Posterior vena cava (tissue), 2 donors: Measurements from ENCODE around the gene UCP2. TPM values are rescaled to one million over a fixed set of nuclear protein-coding genes. Genes with fewer than 3 reads are reported as not detected.

Experiments used
- DNase-seq: peaks from one replicate; pipeline ENCODE4 v3.0.0-alpha.2; 2020; ENCODE audit warnings: low spot score
- intact Hi-C, 2 donors: fragments of 100-400 bp; cut with DNase I; formaldehyde crosslinking; loops; one replicate each; pipeline versions ENCODE4 v1.14.1 to v1.14.2; 2022 to 2023
- long read RNA-seq, 2 donors: library from polyadenylated mRNA; unstranded; transcript quantifications; one replicate each; pipeline ENCODE4 v2.0.0, GENCODE V29; 2020 to 2021
- total RNA-seq, 2 donors: library from RNA; stranded (reverse); fragmentation: NEBNext Ultra II Directional; extraction: Animal tissue kit (Norgen Biotek cat#: 25700); gene quantifications; one replicate each; pipeline ENCODE4 v1.2.1, GENCODE V29; 2021
- donor health status: DM: yes; HTN: yes; CAD: no.
- donor health status: DM: yes; HTN: yes; CAD: no.

The UCP2 gene, protein sequence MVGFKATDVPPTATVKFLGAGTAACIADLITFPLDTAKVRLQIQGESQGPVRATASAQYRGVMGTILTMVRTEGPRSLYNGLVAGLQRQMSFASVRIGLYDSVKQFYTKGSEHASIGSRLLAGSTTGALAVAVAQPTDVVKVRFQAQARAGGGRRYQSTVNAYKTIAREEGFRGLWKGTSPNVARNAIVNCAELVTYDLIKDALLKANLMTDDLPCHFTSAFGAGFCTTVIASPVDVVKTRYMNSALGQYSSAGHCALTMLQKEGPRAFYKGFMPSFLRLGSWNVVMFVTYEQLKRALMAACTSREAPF
- 10 to 100 TPM; 22.8 to 38.7 TPM for total RNA-seq
- long read RNA-seq, donor 1, partial matches to known transcripts = 1 of 6 reads
- long read RNA-seq, donor 1, other reads (novel, unspliced or antisense) = 2 of 6 reads
- long read RNA-seq, donor 2, transcript UCP2-201 (8 exons, 2,113 nt) = major isoform, 12 of 14 reads
- long read RNA-seq, donor 2, partial matches to known transcripts = 0 of 14 reads
- long read RNA-seq, donor 2, other reads (novel, unspliced or antisense) = 2 of 14 reads

GRCh38 chr11:73982595-73982989 lies at the start of gene UCP2:
UCP2 (minus strand) TSS chr11:73982843; CDS start chr11:73978378, 4,465 bp downstream.
- DNase-seq = peak; percentile 95
- intact Hi-C loops = loop anchor here in 1 of 2 donors (5.0 kb wide), 1 partner anchor 35 kb away; no protein-coding TSS in a partner anchor

- intact Hi-C loops = no loop called here
Measured at GRCh38 chr11:74030723-74031676, 48.4 kb upstream of the UCP2 start.

DNA sequence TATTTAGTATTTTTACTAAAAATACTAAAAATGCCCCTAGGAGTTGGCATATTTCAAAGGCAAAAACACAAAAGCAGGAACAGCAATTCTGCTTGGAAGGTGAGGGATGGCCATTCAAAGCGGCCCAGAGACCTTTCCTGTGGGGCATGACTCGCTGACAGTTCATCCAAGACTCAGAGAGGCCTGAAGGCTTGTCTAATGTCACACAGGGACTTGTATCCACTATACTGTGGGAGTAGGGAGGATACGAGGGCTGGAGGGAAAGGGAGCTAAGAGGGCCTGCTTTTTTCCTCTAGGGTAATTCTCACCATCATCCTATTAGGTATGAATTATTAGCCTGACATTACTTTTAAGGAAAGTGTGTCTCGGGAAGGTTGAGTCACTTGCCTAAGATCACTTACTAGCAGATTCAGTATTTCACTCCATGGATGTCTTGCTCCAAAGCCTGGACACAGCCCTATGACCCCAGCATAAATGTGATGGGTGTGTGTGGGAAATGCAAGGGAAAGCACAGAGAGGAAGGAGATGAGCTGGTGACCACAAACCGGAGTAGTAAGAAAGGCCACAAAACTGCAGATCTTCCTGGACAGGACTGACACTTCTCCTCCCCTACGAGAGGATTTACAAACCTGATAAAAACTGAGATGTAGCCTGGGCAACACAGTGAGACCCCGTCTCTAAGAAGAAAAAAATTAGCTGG lies 43.0 kb upstream of the UCP2 start:
- intact Hi-C loops = no loop called here
- no peak for DNase-seq

More at GRCh38 chr11:74030723-74031676, 48.4 kb upstream of the UCP2 start:
- DNase-seq = no peak

- intact Hi-C loops = no loop called here
- DNase-seq = peak; percentile 94
Measured at GRCh38 chr11:74024261-74025029, 41.8 kb upstream of the UCP2 start.

DNA sequence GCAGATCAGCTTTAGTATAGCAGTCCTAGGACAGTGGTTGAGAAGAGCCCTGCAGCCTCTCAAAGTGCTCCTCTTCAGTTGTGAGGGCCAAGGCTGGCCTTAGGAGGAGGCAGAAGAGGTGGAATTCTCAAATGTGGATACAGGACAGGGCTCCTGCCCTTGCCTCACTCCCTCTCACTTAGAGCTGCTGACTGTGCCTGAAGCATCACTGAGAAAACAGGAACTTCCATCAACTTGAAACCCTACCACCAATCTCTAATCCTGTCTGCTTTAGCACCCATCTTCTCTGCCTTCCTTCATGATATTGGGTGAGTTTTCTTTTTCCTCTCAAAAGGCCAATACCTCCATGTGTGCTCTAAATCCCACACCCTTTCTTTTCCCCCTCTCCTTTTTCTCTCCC lies 40.6 kb upstream of the UCP2 start:
- intact Hi-C loops = no loop called here
- DNase-seq = no peak

DNA sequence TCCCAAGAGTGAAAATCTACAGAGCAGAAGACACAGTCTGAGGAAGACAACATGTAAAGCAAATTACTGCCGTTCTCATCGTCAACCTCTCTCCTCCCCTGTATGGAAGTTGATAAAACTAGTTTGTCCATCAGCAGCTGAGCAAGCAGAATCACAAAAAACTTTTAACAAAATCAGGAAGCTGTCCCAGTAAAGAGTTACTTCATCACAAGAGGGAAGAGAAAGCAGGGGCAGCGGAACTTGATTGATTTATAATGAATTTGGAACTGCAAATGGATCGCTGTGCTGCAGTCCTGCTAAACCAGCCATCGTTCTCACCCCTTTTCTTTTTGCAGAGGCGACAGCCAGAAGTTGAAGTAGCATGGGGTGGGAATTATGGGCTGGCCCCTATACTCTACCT lies 39.9 kb upstream of the UCP2 start:
- DNase-seq = no peak
- intact Hi-C loops = no loop called here

GRCh38 chr11:74021998-74022397 lies 39.4 kb upstream of the UCP2 start:
- no peak for DNase-seq
- intact Hi-C loops = no loop called here

GRCh38 chr11:74020539-74020938 lies 37.9 kb upstream of the UCP2 start:
- DNase-seq = no peak
- intact Hi-C loops = no loop called here

DNA sequence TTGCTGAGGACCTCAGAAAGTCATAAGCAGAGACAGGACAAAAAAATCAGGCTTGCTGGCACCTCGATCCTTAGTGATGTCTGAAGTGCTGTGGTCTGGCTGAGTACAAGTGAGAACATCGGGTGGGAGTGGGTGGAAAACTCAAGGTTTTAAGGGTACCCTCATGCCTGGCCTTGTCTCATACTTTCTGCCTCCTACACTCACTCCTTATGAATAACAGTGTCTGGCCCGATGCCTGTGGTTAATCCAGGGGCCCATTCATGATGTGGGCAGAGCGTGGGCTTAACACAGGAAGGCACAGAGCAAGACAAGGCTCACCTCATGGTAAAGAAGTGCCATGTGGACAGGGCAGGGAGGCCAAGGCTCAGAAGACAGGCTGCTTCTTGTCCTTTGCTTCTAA lies 37.2 kb upstream of the UCP2 start:
- intact Hi-C loops = loop anchor here in 1 of 2 donors (5.0 kb wide), 1 partner anchor 38 kb away; the partner anchor contains the start of gene UCP2
- no peak for DNase-seq

DNA sequence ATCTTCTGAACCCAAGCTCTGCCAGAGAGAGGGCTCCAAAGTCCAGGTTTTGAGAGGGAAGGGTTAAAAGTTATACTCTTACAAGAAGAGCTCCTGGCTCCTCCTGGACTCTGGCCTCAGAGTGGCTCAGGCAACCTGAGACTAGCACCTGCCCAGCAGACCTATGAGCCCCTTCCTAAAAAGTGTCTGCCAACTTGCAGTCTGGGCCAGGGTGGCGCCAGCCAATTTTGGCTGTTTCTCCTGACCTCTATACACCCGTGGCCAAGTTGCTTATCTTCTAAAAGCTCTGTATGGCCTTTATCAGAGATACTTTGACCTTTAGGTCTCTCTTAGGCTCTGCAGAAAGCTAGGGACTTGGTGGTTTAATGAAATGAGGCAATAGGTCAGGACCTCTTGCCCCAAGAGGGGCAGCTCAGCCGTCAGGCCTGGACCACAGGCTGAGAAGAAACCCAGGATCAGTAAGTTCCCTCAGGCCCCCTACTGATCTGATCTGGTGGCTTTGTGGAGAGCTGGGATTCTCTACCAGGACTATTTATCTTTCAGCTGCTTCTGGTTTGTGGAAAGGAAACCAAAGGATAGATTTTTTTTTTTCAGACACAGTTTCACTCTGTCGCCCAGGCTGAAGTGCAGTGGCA lies 36.6 kb upstream of the UCP2 start:
- intact Hi-C loops = loop anchor here in 1 of 2 donors (5.0 kb wide), 1 partner anchor 37 kb away; the partner anchor contains the start of gene UCP2
- DNase-seq = no peak

DNA sequence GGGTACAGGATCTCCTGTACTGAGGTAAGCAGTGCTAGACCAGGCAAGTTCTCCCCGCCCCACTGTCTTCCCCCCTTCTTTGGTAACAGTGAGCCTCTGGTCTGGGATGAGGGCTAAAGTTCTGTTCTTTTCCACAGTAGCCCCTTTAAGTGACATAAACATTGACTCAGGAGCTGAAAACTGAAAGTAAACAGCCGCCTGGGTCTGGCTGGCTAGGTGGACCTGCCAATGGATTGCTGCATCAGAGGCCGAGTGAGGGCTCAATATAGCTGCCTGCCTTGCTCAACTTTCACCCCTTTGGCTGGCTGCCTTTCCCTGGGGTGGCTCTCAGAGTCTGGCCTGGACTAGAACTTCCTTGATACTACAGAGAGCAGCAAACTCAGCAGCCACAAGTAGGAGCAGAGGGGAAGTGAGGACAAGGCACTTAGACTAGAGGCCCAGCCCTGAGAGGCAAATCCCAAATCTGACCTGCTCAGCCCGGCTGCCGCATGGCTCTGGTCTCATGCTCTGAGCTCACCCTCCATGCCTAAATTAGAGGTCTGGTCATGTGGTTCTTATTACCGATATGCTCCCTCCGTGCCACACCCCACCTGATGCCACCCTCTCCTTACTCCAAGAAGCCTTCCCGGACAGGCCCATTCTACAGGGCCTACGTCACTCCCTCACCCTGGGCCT lies 35.8 kb upstream of the UCP2 start:
- DNase-seq = peak; percentile 97
- intact Hi-C loops = loop anchor here in 1 of 2 donors (5.0 kb wide), 1 partner anchor 36 kb away; the partner anchor contains the start of gene UCP2

DNA sequence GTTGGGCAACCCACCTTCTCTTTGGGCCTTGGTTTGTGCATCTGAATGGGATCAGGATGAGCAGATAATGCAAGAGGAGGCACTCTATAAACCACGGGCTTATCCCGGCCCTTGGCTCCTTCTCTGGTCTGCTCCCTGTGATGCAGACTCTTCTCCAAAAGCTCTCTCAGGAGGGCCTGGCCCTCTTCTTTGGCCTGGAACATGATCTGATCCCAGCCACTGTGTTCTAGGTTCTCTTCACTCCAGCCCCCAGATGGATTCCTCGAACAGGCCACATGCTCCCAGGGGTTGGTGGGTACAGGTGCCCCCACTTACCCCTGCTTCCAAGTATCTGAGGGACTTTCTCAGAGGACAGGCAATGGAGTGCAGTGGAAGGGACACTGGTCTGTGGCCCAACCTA lies 35.0 kb upstream of the UCP2 start:
- no peak for DNase-seq
- intact Hi-C loops = loop anchor here in 1 of 2 donors (5.0 kb wide), 1 partner anchor 35 kb away; the partner anchor contains the start of gene UCP2

GRCh38 chr11:74015919-74016684 lies 33.5 kb upstream of the UCP2 start:
- DNase-seq = no peak
- intact Hi-C loops = loop anchor here in 1 of 2 donors (5.0 kb wide), 1 partner anchor 34 kb away; the partner anchor contains the start of gene UCP2

DNA sequence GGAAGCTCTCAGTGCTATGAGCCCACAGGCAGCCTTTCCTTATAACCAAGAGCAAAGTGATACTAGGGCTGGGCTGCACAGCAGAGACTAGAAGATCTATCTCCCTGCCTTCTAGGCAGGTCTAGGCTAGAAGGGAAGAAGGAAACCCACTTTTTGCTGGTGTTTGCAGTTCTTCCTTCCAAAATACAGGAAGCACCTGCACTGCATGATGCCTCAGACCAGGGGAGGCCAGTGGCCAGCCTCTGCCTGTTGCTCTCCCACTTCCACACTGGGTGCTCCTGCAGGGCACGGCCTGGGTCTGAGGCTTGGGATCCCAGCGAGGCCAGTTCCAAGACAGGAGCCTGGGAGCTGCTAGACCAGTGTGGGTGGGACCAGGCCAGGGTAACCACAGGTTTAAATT lies 32.2 kb upstream of the UCP2 start:
- DNase-seq = peak; percentile 57
- intact Hi-C loops = loop anchor here in 1 of 2 donors (5.0 kb wide), 1 partner anchor 33 kb away; the partner anchor contains the start of gene UCP2

GRCh38 chr11:74013141-74013540 lies 30.5 kb upstream of the UCP2 start:
- DNase-seq = peak; percentile 30
- intact Hi-C loops = no loop called here

GRCh38 chr11:74012074-74012809 lies 29.6 kb upstream of the UCP2 start:
- DNase-seq = peak; percentile 24
- intact Hi-C loops = no loop called here
